Endothelial cell of umbilical vein (primary cell): ENCODE results near the gene KLHL21. TPM values are rescaled to one million over a fixed set of nuclear protein-coding genes. Genes with fewer than 3 reads are reported as not detected.

ENCODE experiments used
- BruUV-seq: library from RNA; stranded (reverse); fragments of 400-500 nt; replicated peaks from 2 replicates; lab custom pipeline; 2021; lab: Mats Ljungman, UMichigan
- CTCF ChIA-PET: fragments of 300-600, 350-600 bp; sonication (Branson Sonifier 250); formaldehyde crosslinking; loops from one replicate; lab custom pipeline; 2021; ENCODE audit warnings: antibody characterized with exemption, inconsistent platforms; lab: Charles Lee
- POLR2A ChIA-PET: fragments of 300-600, 350-600 bp; sonication (Branson Sonifier 250); formaldehyde crosslinking; loops from one replicate; lab custom pipeline; 2021; ENCODE audit warnings: antibody characterized with exemption, inconsistent platforms; lab: Charles Lee
- DNase-seq: peaks from one replicate; pipeline ENCODE4 v3.0.0-alpha.2; 2011; ENCODE audit warnings: low read depth, low spot score
- FAIRE-seq: peaks from 2 replicates; lab custom pipeline; 2011; peaks lifted over from hg19 to GRCh38; lab: Jason Lieb, UNC
- H2AFZ ChIP-seq: 2 replicates; pipeline ENCODE4 v1.6.0; 2012; ENCODE audit warnings: low read depth, low read length, control low read depth, inconsistent platforms
- H3K27ac ChIP-seq: 2 replicates; pipeline ENCODE4 v1.5.1; 2011; ENCODE audit warnings: low read depth, mild to moderate bottlenecking, control low read depth, low read length, moderate library complexity; ENCODE audit not compliant: insufficient read depth
- H3K27me3 ChIP-seq, 2 experiments: 2 replicates each; pipeline versions ENCODE4 v1.6.0 to v1.6.1; 2011; ENCODE audit warnings: low read length in 2 of 2, mixed read lengths in 1 of 2; ENCODE audit not compliant: control insufficient read depth in 2 of 2, insufficient read depth in 2 of 2
- H3K36me3 ChIP-seq, 2 experiments: 2 replicates in 1 of 2; 3 replicates in 1 of 2; pipeline ENCODE4 v1.5.1; 2011; ENCODE audit warnings: low read length in 2 of 2, mild to moderate bottlenecking in 1 of 2, moderate library complexity in 1 of 2; ENCODE audit not compliant: control insufficient read depth in 2 of 2, insufficient read depth in 2 of 2; ENCODE audit errors: extremely low read depth in 1 of 2
- H3K4me1 ChIP-seq: 3 replicates; pipeline ENCODE4 v1.5.1; 2011; ENCODE audit warnings: mild to moderate bottlenecking, low read length; ENCODE audit not compliant: control insufficient read depth, insufficient read depth; ENCODE audit errors: extremely low read depth
- H3K4me2 ChIP-seq: 2 replicates; pipeline ENCODE4 v1.6.1; 2011; ENCODE audit warnings: low read length, control low read depth, mixed read lengths; ENCODE audit not compliant: insufficient read depth
- H3K4me3 ChIP-seq, 3 experiments: fragments of 200-600 bp in 1 of 3; sonication (generic), shearing (Covaris generic) in 1 of 3; replicated peaks in 1 of 3; 2 replicates each; pipeline ENCODE4 v1.5.1; 2011 to 2016; ENCODE audit warnings: control low read depth in 3 of 3, low read length in 3 of 3, mild to moderate bottlenecking in 2 of 3, inconsistent platforms in 1 of 3, low read depth in 1 of 3, moderate library complexity in 1 of 3; ENCODE audit not compliant: insufficient read depth in 1 of 3
- H3K79me2 ChIP-seq: 2 replicates; pipeline ENCODE4 v1.6.0; 2012; ENCODE audit warnings: low read length, inconsistent platforms; ENCODE audit not compliant: control insufficient read depth, insufficient read depth
- H3K9ac ChIP-seq: replicated peaks from 2 replicates; pipeline ENCODE3; 2011; ENCODE audit warnings: low read length, control low read depth; ENCODE audit not compliant: insufficient read depth; ENCODE audit errors: extremely low read depth
- H3K9me1 ChIP-seq: replicated peaks from 3 replicates; pipeline ENCODE4 v1.6.0; 2011; ENCODE audit warnings: mild to moderate bottlenecking, low read length; ENCODE audit not compliant: control insufficient read depth, insufficient read depth; ENCODE audit errors: extremely low read depth
- H3K9me3 ChIP-seq: replicated peaks from 2 replicates; pipeline ENCODE4 v1.5.1; 2012; ENCODE audit warnings: low read length, inconsistent platforms; ENCODE audit not compliant: control insufficient read depth, insufficient read depth
- H4K20me1 ChIP-seq: replicated peaks from 2 replicates; pipeline ENCODE3; 2011; ENCODE audit warnings: mild to moderate bottlenecking, low read length; ENCODE audit not compliant: control insufficient read depth, insufficient read depth; ENCODE audit errors: extremely low read depth
- CTCF ChIP-seq, 2 donors: IDR thresholded peaks; 1 replicate in 1 of 2; 2 replicates in 1 of 2; pipeline ENCODE4 v1.5.1; 2011; ENCODE audit warnings: low read length in 2 of 2, mild to moderate bottlenecking in 2 of 2, moderate library complexity in 2 of 2, control low read depth in 1 of 2, inconsistent platforms in 1 of 2, low read depth in 1 of 2; ENCODE audit not compliant: insufficient read depth in 1 of 2; ENCODE audit errors: extremely low read depth in 1 of 2
- EZH2 ChIP-seq: IDR thresholded peaks from 2 replicates; pipeline ENCODE4 v1.6.1; 2012; ENCODE audit warnings: borderline replicate concordance, low read depth, mild to moderate bottlenecking, moderate library complexity, low read length, inconsistent platforms; ENCODE audit not compliant: severe bottlenecking
- FOS ChIP-seq: IDR thresholded peaks from 2 replicates; pipeline ENCODE4 v1.6.1; 2011; ENCODE audit warnings: mild to moderate bottlenecking, low read length, moderate library complexity, borderline replicate concordance; ENCODE audit not compliant: insufficient read depth
- GATA2 ChIP-seq: IDR thresholded peaks from 2 replicates; pipeline ENCODE4 v1.7.0; 2011; ENCODE audit warnings: low read depth, mild to moderate bottlenecking, moderate library complexity, mixed read lengths, low read length; ENCODE audit not compliant: insufficient read length, insufficient read depth
- MYC ChIP-seq: IDR thresholded peaks from one replicate; pipeline ENCODE4 v1.6.1; 2011; ENCODE audit warnings: mild to moderate bottlenecking, low read depth, low read length
- POLR2AphosphoS5 ChIP-seq: IDR thresholded peaks from 2 replicates; pipeline ENCODE4 v1.6.1; 2012; ENCODE audit warnings: low read depth, mild to moderate bottlenecking, control low read depth, low read length, moderate library complexity; ENCODE audit not compliant: insufficient read depth
- dilution Hi-C: fragments of 300-500 bp; cut with MboI; formaldehyde crosslinking; loops from one replicate; pipeline ENCODE4 v1.15.0; 2019; ENCODE audit warnings: low sequenced_read_pairs; ENCODE audit not compliant: extremely low pct_ligation_motif_present
- intact Hi-C: fragments of 100-400 bp; cut with micrococcal nuclease; formaldehyde crosslinking; loops from one replicate; pipeline ENCODE4 v1.10.0; 2022
- polyA plus RNA-seq, 4 experiments: library from polyadenylated mRNA; depleted of rRNA in 3 of 4; stranded (reverse) in 3 of 4; unstranded in 1 of 4; fragments of >200 nt; gene quantifications; 2 replicates each; pipeline versions ENCODE4 v1.2.1 to v1.2.3, GENCODE V29; 2011 to 2012; ENCODE audit warnings: missing spikeins in 1 of 4
- total RNA-seq: library from RNA; stranded (reverse); gene quantifications from 2 replicates; pipeline ENCODE4 v1.2.3, GENCODE V29; 2021

Gene KLHL21
- total and polyA plus RNA-seq, 2 donors (not counting 3 experiments of a cell fraction or from before 2014, with no cell fraction given): 18.0 to 22.4 TPM

- no peak overlapping the region for H3K9ac ChIP-seq
- FAIRE-seq (no peak), DNase-seq (no peak)
- ChIA-PET CTCF (no interaction called here), POLR2A (no interaction called here)
- peaks cover 12 to 19% of the 10 kb centered on the region in 2 experiments for H3K36me3 ChIP-seq
- no peaks in the 10 kb centered on the region for H3K9me1 ChIP-seq
- no TSS peak for BruUV-seq
- H3K79me2 ChIP-seq: peaks cover 33% of the 10 kb centered on the region
- no peaks in the 10 kb centered on the region for H4K20me1 ChIP-seq
- H2AFZ ChIP-seq: no peak overlapping the region
- H3K27me3 ChIP-seq: no peaks in the 10 kb centered on the region
- TF ChIP-seq CTCF (IDR thresholded peaks at IDR 0.05; ENCODE audit: extremely low read depth in 1 of 2, insufficient read depth in 1 of 2, low read depth in 1 of 2, low read length in 2 of 2): no peak
- TF ChIP-seq FOS: no peak
- TF ChIP-seq EZH2: no peak
- no peak for TF ChIP-seq MYC
- TF ChIP-seq GATA2: no peak
- TF ChIP-seq POLR2AphosphoS5: no peak
- no peak overlapping the region for H3K27ac ChIP-seq
- dilution Hi-C loops: no loop called here
- no peaks in the 10 kb centered on the region for H3K9me3 ChIP-seq
- H3K4me2 ChIP-seq: no peak overlapping the region
- intact Hi-C loops: no loop called here
- peaks cover 4% of the 10 kb centered on the region for H3K4me1 ChIP-seq
- H3K4me3 ChIP-seq: no peak overlapping the region
Measured at GRCh38 chr1:6621429-6622391, 19.0 kb upstream of the KLHL21 start.
